ENCODE measurements around the gene PAQR8.

PAQR8 gene

DNA sequence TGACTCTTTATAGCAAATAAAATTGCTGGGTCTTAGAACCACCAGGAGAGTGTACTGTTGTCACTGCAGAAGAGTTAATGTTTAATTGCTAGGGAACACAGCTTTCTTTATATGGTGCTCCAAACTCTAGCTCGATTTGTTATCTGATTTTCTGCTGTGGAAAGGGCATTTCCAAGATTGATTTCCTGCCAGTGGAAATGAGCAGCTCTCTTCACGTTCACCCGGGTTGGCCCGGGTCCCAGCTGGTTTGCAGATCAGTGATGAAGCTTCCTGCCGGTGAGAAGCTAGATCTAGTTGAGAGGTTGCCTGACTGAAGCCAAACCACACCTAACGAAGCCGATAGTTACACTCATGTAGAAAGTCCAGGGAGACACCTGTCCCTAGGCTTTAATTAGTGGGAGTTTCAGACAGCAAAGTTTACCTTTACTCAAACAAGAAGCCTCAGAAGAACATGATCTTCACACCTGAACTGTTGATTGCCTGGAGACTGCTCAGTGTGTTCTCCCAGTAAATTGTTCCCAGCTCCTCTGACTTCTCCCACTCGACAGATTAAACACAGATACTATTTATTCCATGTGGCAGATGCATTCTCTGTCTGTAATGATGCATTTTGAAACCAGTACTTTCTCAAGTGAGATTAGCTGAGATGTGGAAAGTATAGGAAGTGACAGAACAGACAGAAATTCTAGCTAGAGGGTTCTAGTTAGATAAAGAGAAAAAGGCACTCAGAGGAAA, 27.8 kb downstream of the PAQR8 start:
- Histone ChIP-seq H3K4me1 (ENCODE audit: control insufficient read depth in 1 of 2, insufficient read depth in 2 of 2, low read length in 2 of 2) (peaks cover 37 to 50% of the 10 kb centered on the region in 2 donors), H3K9ac (ENCODE audit: low read depth in 1 of 2, low read length in 2 of 2) (peak overlapping the region; percentile 19 to 60), H3K36me3 (ENCODE audit: control insufficient read depth in 1 of 2, insufficient read depth in 2 of 2, low read length in 2 of 2) (no peaks in the 10 kb centered on the region), H3K27me3 (ENCODE audit: control insufficient read depth in 1 of 2, insufficient read depth in 2 of 2, low read length in 2 of 2) (no peaks in the 10 kb centered on the region), H3K4me3 (ENCODE audit: low read depth in 1 of 2, low read length in 2 of 2) (peak overlapping the region; percentile 7 to 42), H3K9me3 (ENCODE audit: control insufficient read depth in 1 of 2, low read length in 2 of 2) (no peaks in the 10 kb centered on the region), H3K27ac (ENCODE audit: low read depth, low read length) (peak overlapping the region; percentile 55)

DNA sequence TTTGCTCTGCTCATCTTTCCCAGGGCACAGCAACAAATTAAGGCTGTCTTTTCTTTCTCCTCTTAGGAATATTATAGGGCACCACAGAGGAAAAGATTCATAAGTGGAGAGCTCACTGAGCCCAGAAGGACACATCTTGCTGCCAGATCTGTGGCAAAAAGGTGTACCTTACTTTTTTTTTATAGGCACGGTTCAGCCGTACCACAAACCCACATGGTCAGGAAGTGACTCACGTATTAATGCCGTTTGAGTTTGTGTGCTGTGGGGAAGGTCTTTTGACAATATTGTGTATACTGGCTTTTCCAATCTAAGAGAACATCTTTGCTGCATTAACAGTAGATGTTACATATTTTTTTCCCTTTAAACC, 28.4 kb downstream of the PAQR8 start:
- no peaks in the 10 kb centered on the region for H3K36me3 ChIP-seq (ENCODE audit: control insufficient read depth in 1 of 2, insufficient read depth in 2 of 2, low read length in 2 of 2)
- H3K9me3 ChIP-seq (ENCODE audit: control insufficient read depth in 1 of 2, low read length in 2 of 2), result no peaks in the 10 kb centered on the region
- peak overlapping the region; percentile 55 for H3K27ac ChIP-seq (ENCODE audit: low read depth, low read length)
- H3K9ac ChIP-seq (ENCODE audit: low read depth in 1 of 2, low read length in 2 of 2), result peak overlapping the region; percentile 13 to 60
- H3K27me3 ChIP-seq (ENCODE audit: control insufficient read depth in 1 of 2, insufficient read depth in 2 of 2, low read length in 2 of 2), result no peaks in the 10 kb centered on the region
- H3K4me1 ChIP-seq (ENCODE audit: control insufficient read depth in 1 of 2, insufficient read depth in 2 of 2, low read length in 2 of 2), result peaks cover 37 to 53% of the 10 kb centered on the region in 2 donors
- H3K4me3 ChIP-seq (ENCODE audit: low read depth in 1 of 2, low read length in 2 of 2), result peak overlapping the region; percentile 7 to 42

DNA sequence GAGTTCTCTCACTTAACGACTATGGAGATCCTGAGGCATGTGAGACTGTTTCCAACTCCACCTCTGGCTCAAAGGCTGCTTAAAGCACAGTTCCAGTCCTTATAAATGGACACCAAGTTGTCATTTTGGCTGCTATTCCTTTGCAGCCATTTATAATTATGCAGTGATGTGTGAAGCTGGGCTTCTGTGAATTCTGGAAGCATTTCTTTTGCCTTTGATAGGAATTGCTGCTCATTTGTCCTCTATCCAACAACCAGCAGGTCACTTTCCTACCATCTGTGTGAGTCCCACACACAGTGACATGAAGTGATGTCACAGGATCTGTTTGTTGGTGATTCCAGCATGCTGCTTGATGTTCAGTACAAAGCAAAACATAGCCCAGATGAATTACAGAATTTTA, 29.6 kb downstream of the PAQR8 start:
- Histone ChIP-seq H3K27me3 (ENCODE audit: control insufficient read depth in 1 of 2, insufficient read depth in 2 of 2, low read length in 2 of 2) (no peaks in the 10 kb centered on the region), H3K9ac (ENCODE audit: low read depth in 1 of 2, low read length in 2 of 2) (no peak overlapping the region), H3K27ac (ENCODE audit: low read depth, low read length) (no peak overlapping the region), H3K36me3 (ENCODE audit: control insufficient read depth in 1 of 2, insufficient read depth in 2 of 2, low read length in 2 of 2) (no peaks in the 10 kb centered on the region), H3K4me1 (ENCODE audit: control insufficient read depth in 1 of 2, insufficient read depth in 2 of 2, low read length in 2 of 2) (peaks cover 47 to 65% of the 10 kb centered on the region in 2 donors), H3K4me3 (ENCODE audit: low read depth in 1 of 2, low read length in 2 of 2) (no peak overlapping the region), H3K9me3 (ENCODE audit: control insufficient read depth in 1 of 2, low read length in 2 of 2) (no peaks in the 10 kb centered on the region)

DNA sequence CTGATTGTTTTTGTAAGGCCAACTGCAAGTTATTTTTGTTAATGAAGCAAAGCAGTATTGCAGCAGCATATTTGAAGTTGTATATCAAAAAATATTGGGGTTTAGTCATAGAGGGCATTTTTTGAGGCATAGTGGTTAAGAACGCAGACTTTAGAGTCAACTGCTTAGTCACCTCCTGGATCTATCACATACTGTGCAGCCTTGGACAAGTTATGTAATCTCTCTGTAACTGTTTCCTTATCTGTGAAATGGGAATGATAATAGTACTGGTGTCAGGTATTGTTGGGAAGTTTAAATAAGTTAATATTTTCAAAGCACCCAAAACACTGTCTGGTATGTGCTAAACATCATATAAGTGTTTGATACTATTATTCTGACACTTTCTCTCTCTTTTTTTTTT, 31.0 kb downstream of the PAQR8 start:
- peaks cover 51 to 74% of the 10 kb centered on the region in 2 donors for H3K4me1 ChIP-seq (ENCODE audit: control insufficient read depth in 1 of 2, insufficient read depth in 2 of 2, low read length in 2 of 2)
- no peak overlapping the region for H3K27ac ChIP-seq (ENCODE audit: low read depth, low read length)
- H3K9me3 ChIP-seq (ENCODE audit: control insufficient read depth in 1 of 2, low read length in 2 of 2), result no peaks in the 10 kb centered on the region
- no peaks in the 10 kb centered on the region for H3K36me3 ChIP-seq (ENCODE audit: control insufficient read depth in 1 of 2, insufficient read depth in 2 of 2, low read length in 2 of 2)
- no peak overlapping the region for H3K4me3 ChIP-seq (ENCODE audit: low read depth in 1 of 2, low read length in 2 of 2)
- no peak overlapping the region for H3K9ac ChIP-seq (ENCODE audit: low read depth in 1 of 2, low read length in 2 of 2)
- no peaks in the 10 kb centered on the region for H3K27me3 ChIP-seq (ENCODE audit: control insufficient read depth in 1 of 2, insufficient read depth in 2 of 2, low read length in 2 of 2)

DNA sequence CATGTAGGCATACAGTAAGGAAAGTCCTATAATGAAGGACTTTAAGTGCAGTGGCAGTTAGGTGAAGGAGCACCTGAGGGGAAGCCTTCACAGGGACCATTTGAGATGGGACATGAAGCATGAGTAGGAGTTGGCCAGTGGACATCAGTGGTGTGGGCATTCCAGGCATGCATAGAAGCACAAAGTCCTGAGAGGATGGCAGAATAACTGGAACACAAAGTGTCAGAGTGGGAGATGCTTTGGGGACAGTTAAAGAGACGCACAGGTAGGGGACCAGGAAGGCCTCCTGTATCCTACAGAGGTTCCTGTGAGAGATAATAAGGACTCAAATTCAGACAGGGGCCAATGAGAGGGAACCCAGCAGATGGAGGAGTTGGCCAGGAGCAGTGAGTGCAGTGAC, 31.8 kb downstream of the PAQR8 start:
- Histone ChIP-seq H3K4me1 (ENCODE audit: control insufficient read depth in 1 of 2, insufficient read depth in 2 of 2, low read length in 2 of 2) (peaks cover 46 to 69% of the 10 kb centered on the region in 2 donors), H3K27ac (ENCODE audit: low read depth, low read length) (no peak overlapping the region), H3K27me3 (ENCODE audit: control insufficient read depth in 1 of 2, insufficient read depth in 2 of 2, low read length in 2 of 2) (no peaks in the 10 kb centered on the region), H3K4me3 (ENCODE audit: low read depth in 1 of 2, low read length in 2 of 2) (no peak overlapping the region), H3K9ac (ENCODE audit: low read depth in 1 of 2, low read length in 2 of 2) (no peak overlapping the region), H3K36me3 (ENCODE audit: control insufficient read depth in 1 of 2, insufficient read depth in 2 of 2, low read length in 2 of 2) (no peaks in the 10 kb centered on the region), H3K9me3 (ENCODE audit: control insufficient read depth in 1 of 2, low read length in 2 of 2) (no peaks in the 10 kb centered on the region)

DNA sequence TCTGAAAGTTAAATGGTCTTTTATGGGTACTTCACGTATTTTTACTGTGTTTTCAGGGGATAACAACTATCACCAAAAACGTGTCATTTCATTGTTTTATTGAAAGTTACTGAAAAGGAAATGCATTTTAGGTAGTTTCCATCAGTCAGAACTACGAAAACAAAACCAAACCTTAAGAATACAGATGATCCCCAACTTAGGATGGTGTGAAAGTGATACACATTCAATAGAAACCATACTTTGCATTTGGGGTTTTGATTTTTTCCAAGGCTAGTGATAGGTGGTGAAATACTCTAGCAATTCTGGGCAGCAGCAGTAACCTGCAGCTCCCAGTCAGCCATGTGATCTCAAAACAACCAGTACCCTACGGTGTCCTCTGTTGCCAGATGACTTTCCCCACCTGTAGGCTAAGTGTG, 32.3 kb downstream of the PAQR8 start:
- no peak overlapping the region for H3K27ac ChIP-seq (ENCODE audit: low read depth, low read length)
- peaks cover 42 to 69% of the 10 kb centered on the region in 2 donors for H3K4me1 ChIP-seq (ENCODE audit: control insufficient read depth in 1 of 2, insufficient read depth in 2 of 2, low read length in 2 of 2)
- H3K4me3 ChIP-seq (ENCODE audit: low read depth in 1 of 2, low read length in 2 of 2), result no peak overlapping the region
- no peak overlapping the region for H3K9ac ChIP-seq (ENCODE audit: low read depth in 1 of 2, low read length in 2 of 2)
- H3K27me3 ChIP-seq (ENCODE audit: control insufficient read depth in 1 of 2, insufficient read depth in 2 of 2, low read length in 2 of 2), result no peaks in the 10 kb centered on the region
- no peaks in the 10 kb centered on the region for H3K36me3 ChIP-seq (ENCODE audit: control insufficient read depth in 1 of 2, insufficient read depth in 2 of 2, low read length in 2 of 2)
- H3K9me3 ChIP-seq (ENCODE audit: control insufficient read depth in 1 of 2, low read length in 2 of 2), result no peaks in the 10 kb centered on the region

DNA sequence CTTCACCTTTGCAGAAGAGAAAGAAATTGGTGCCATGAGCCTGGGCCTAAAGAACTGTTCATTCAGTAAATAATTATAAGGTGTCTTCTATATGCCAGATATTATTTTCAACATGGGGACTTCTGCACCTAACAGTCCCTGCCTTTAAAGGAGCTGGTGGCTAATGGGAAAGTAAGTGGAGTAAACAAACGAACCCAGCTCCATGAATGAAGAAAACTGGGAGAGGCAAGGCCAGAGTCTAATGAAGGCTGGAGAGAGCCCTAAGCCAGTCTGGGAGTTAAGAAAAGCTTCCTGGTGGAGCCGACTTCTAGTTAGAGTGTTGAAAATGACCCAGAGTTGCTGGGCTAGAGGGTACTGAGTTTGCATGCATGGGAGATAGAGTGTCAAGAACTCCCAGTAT, 34.0 kb downstream of the PAQR8 start:
- Histone ChIP-seq H3K4me1 (ENCODE audit: control insufficient read depth in 1 of 2, insufficient read depth in 2 of 2, low read length in 2 of 2) (peaks cover 38 to 69% of the 10 kb centered on the region in 2 donors), H3K36me3 (ENCODE audit: control insufficient read depth in 1 of 2, insufficient read depth in 2 of 2, low read length in 2 of 2) (no peaks in the 10 kb centered on the region), H3K4me3 (ENCODE audit: low read depth in 1 of 2, low read length in 2 of 2) (no peak overlapping the region), H3K27me3 (ENCODE audit: control insufficient read depth in 1 of 2, insufficient read depth in 2 of 2, low read length in 2 of 2) (no peaks in the 10 kb centered on the region), H3K9ac (ENCODE audit: low read depth in 1 of 2, low read length in 2 of 2) (no peak overlapping the region), H3K9me3 (ENCODE audit: control insufficient read depth in 1 of 2, low read length in 2 of 2) (no peaks in the 10 kb centered on the region), H3K27ac (ENCODE audit: low read depth, low read length) (peak overlapping the region; percentile 39)

DNA sequence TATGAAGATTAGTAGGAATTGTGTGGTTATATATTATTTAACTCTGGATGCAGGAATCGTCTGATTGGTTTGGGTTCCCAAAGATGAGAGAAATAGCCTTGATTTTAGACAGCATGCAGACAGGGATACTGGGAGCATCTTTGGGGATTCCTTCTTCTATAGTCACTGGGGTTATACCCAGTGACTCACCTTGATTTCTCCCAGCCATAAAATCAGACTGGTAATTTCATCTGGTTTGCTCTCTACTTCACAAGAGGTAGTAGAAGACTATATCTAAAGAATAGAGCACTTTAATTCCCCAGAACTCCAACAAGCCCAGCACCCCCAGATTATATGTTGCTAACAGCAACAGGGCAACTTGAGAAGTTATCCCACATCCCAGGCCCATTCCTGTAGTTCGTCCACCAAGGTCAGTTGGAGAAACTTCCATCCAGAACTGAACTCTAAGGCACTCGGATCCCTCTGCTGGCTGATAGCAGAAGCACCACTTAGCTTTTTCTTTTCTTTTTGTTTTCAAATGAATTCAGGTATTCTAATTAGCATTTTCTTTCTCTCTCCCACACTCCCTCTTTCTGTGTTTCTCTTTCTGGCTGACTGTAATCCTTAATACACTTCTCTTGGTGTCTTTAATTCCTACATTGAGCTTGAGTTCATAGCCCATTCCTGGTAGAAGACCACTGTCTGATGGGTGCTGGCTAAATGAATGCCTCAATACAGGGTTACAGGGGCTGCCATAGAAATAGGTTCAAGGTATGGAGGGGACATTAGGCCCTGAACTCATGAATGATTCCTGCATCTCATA, 37.8 kb downstream of the PAQR8 start:
- Histone ChIP-seq H3K4me3 (ENCODE audit: low read depth in 1 of 2, low read length in 2 of 2) (no peak overlapping the region), H3K9me3 (ENCODE audit: control insufficient read depth in 1 of 2, low read length in 2 of 2) (no peaks in the 10 kb centered on the region), H3K9ac (ENCODE audit: low read depth in 1 of 2, low read length in 2 of 2) (peak overlapping the region in 1 of 2 donors; percentile 1), H3K27me3 (ENCODE audit: control insufficient read depth in 1 of 2, insufficient read depth in 2 of 2, low read length in 2 of 2) (no peaks in the 10 kb centered on the region), H3K27ac (ENCODE audit: low read depth, low read length) (no peak overlapping the region), H3K36me3 (ENCODE audit: control insufficient read depth in 1 of 2, insufficient read depth in 2 of 2, low read length in 2 of 2) (peaks cover 0 to 15% of the 10 kb centered on the region in 2 donors), H3K4me1 (ENCODE audit: control insufficient read depth in 1 of 2, insufficient read depth in 2 of 2, low read length in 2 of 2) (peaks cover 39 to 64% of the 10 kb centered on the region in 2 donors)

DNA sequence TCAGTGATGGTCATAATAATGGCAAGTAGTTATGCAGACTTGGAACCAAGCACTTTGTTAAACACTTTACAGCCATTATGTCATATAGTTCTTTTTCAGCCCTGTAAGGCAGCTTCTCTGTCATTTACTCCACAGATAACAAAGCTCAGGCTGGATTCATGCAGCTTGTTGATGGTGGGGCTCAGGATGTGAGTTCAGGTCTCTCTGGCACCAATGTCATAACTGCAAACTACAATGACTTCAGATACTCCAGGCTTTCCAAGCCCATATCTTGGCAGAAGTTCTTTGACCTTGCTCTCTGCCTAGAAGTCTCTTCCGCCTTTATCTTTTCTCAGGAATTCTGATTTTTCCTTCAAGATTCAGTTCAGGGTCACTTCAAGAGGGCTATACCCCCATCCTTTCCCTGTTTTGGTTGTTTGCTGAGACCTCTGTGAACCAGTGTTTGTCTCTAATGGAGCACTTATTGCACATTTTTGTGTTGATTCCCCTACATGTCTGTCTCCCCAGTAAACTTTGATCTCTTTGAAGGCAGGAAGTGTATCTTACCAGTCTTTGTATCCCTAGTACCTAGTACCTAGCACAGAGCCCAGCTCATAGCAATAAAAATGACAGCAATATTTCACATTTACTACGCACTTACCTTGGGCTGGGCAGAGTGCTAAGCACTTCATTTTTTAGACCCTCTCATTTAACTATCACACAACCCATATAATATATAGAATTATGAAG, 38.5 kb downstream of the PAQR8 start:
- Histone ChIP-seq H3K27me3 (ENCODE audit: control insufficient read depth in 1 of 2, insufficient read depth in 2 of 2, low read length in 2 of 2) (no peaks in the 10 kb centered on the region), H3K27ac (ENCODE audit: low read depth, low read length) (no peak overlapping the region), H3K4me1 (ENCODE audit: control insufficient read depth in 1 of 2, insufficient read depth in 2 of 2, low read length in 2 of 2) (peaks cover 39 to 60% of the 10 kb centered on the region in 2 donors), H3K4me3 (ENCODE audit: low read depth in 1 of 2, low read length in 2 of 2) (no peak overlapping the region), H3K9me3 (ENCODE audit: control insufficient read depth in 1 of 2, low read length in 2 of 2) (no peaks in the 10 kb centered on the region), H3K9ac (ENCODE audit: low read depth in 1 of 2, low read length in 2 of 2) (peak overlapping the region in 1 of 2 donors; percentile 1), H3K36me3 (ENCODE audit: control insufficient read depth in 1 of 2, insufficient read depth in 2 of 2, low read length in 2 of 2) (peaks cover 3 to 21% of the 10 kb centered on the region in 2 donors)

DNA sequence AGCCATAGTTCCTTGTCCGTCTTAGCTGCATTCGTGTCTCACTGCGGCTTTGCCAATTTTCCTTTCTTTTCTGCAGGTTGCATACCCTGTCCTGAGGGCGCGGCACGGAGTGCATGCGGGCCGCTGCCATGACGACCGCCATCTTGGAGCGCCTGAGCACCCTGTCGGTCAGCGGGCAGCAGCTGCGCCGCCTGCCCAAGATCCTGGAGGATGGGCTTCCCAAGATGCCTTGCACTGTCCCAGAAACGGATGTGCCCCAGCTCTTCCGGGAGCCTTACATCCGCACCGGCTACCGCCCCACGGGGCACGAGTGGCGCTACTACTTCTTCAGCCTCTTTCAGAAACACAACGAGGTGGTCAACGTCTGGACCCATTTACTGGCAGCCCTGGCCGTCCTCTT, 41.1 kb downstream of the PAQR8 start:
- Histone ChIP-seq H3K27ac (ENCODE audit: low read depth, low read length) (no peak overlapping the region), H3K27me3 (ENCODE audit: control insufficient read depth in 1 of 2, insufficient read depth in 2 of 2, low read length in 2 of 2) (no peaks in the 10 kb centered on the region), H3K4me1 (ENCODE audit: control insufficient read depth in 1 of 2, insufficient read depth in 2 of 2, low read length in 2 of 2) (peaks cover 25 to 40% of the 10 kb centered on the region in 2 donors), H3K36me3 (ENCODE audit: control insufficient read depth in 1 of 2, insufficient read depth in 2 of 2, low read length in 2 of 2) (peaks cover 4 to 26% of the 10 kb centered on the region in 2 donors), H3K9me3 (ENCODE audit: control insufficient read depth in 1 of 2, low read length in 2 of 2) (no peaks in the 10 kb centered on the region), H3K4me3 (ENCODE audit: low read depth in 1 of 2, low read length in 2 of 2) (no peak overlapping the region), H3K9ac (ENCODE audit: low read depth in 1 of 2, low read length in 2 of 2) (no peak overlapping the region)
